Stimulated activated CD4-positive, alpha-beta T cell treated with anti-CD3 and anti-CD28 coated beads, Interleukin-12 subunit alpha, Interleukin-12 subunit beta, amount 100 ng/mL, for 24 hours (primary cell): Measurements from ENCODE around the gene DNM3.
"Not testable (repeated sequence)": the region's sequence is repeated elsewhere in the genome, so short reads cannot be mapped to it uniquely, and the experiment has no call there.

Experiments used
- DNase-seq, 2 experiments: peaks; one replicate each; pipeline ENCODE4 v3.0.0-alpha.2; 2020; ENCODE audit warnings: low read depth in 2 of 2

Gene DNM3

GRCh38 chr1:172423336-172423735, 582.0 kb downstream of the DNM3 start:
- no peak for DNase-seq

GRCh38 chr1:172425339-172425738, 584.0 kb downstream of the DNM3 start:
- no peak for DNase-seq

GRCh38 chr1:172427191-172427590, 585.9 kb downstream of the DNM3 start:
- DNase-seq: no peak

- DNase-seq: no peak
Observed at GRCh38 chr1:172429331-172430127, 588.2 kb downstream of the DNM3 start.

GRCh38 chr1:172430128-172430454, 588.8 kb downstream of the DNM3 start:
- DNase-seq: no peak

GRCh38 chr1:172431204-172431603, 589.9 kb downstream of the DNM3 start:
- no peak for DNase-seq

GRCh38 chr1:172431721-172432192, 590.5 kb downstream of the DNM3 start:
- no peak for DNase-seq

- not testable (repeated sequence) for DNase-seq
Observed at GRCh38 chr1:172437183-172437582, 595.9 kb downstream of the DNM3 start.

GRCh38 chr1:172442404-172442803, 601.1 kb downstream of the DNM3 start:
- DNase-seq: no peak

GRCh38 chr1:172442843-172443565, 601.7 kb downstream of the DNM3 start:
- no peak for DNase-seq

GRCh38 chr1:172443666-172444453, 602.6 kb downstream of the DNM3 start, which contains the start of gene PIGC:
Gene PIGC (minus strand): TSS chr1:172444069. CDS start chr1:172442622, 1,447 bp downstream.
- peak; percentile 85 to 94 for DNase-seq

- DNase-seq: no peak
Observed at GRCh38 chr1:172446547-172446946, 605.2 kb downstream of the DNM3 start.

- no peak for DNase-seq
Observed at GRCh38 chr1:172447641-172448040, 606.3 kb downstream of the DNM3 start.

GRCh38 chr1:172448995-172449584, 607.8 kb downstream of the DNM3 start:
- DNase-seq: no peak

GRCh38 chr1:172449585-172450523, 608.6 kb downstream of the DNM3 start:
- no peak for DNase-seq

- no peak for DNase-seq
Observed at GRCh38 chr1:172450524-172450885, 609.2 kb downstream of the DNM3 start.

GRCh38 chr1:172451002-172451443, 609.7 kb downstream of the DNM3 start:
- no peak for DNase-seq

GRCh38 chr1:172452536-172453152, 611.3 kb downstream of the DNM3 start:
- no peak for DNase-seq

- DNase-seq: no peak
Observed at GRCh38 chr1:172453153-172453545, 611.9 kb downstream of the DNM3 start.

GRCh38 chr1:172453607-172454006, 612.3 kb downstream of the DNM3 start:
- DNase-seq: no peak
